Mesenchymal stem cell (in vitro differentiated cells and primary cell): ENCODE results near the gene MICU1.
"Not testable (repeated sequence)": the region's sequence is repeated elsewhere in the genome, so short reads cannot be mapped to it uniquely, and the experiment has no call there.

Experiments
- DNase-seq: peaks from one replicate; pipeline ENCODE4 v3.0.0-alpha.2; 2013
- H2AFZ ChIP-seq: one replicate; pipeline ENCODE4 v1.6.1; 2013; ENCODE audit warnings: low read depth, mild to moderate bottlenecking, control low read depth, inconsistent platforms, low read length, moderate library complexity
- H2AK5ac ChIP-seq: 2 replicates; pipeline ENCODE4 v1.6.1; 2013; ENCODE audit warnings: low read length, moderate library complexity, mild to moderate bottlenecking, inconsistent platforms; ENCODE audit not compliant: severe bottlenecking
- H2BK120ac ChIP-seq: one replicate; pipeline ENCODE4 v1.6.1; 2013; ENCODE audit warnings: low read depth, mild to moderate bottlenecking, inconsistent platforms, low read length, moderate library complexity
- H2BK12ac ChIP-seq, 2 experiments: one replicate each; pipeline ENCODE4 v1.6.1; 2013; ENCODE audit warnings: inconsistent platforms in 2 of 2, low read length in 2 of 2, mild to moderate bottlenecking in 2 of 2, moderate library complexity in 2 of 2, control low read depth in 1 of 2
- H2BK15ac ChIP-seq: one replicate; pipeline ENCODE4 v1.6.1; 2013; ENCODE audit warnings: mild to moderate bottlenecking, low read depth, inconsistent platforms; ENCODE audit not compliant: poor library complexity, severe bottlenecking
- H2BK5ac ChIP-seq: 2 replicates; pipeline ENCODE4 v1.6.1; 2013; ENCODE audit warnings: low read depth, mild to moderate bottlenecking, low read length, control low read depth, inconsistent platforms; ENCODE audit not compliant: poor library complexity, severe bottlenecking
- H3K14ac ChIP-seq, 2 experiments: one replicate each; pipeline ENCODE4 v1.6.1; 2013; ENCODE audit warnings: inconsistent platforms in 2 of 2, low read length in 2 of 2, control low read depth in 1 of 2, mild to moderate bottlenecking in 1 of 2, moderate library complexity in 1 of 2
- H3K18ac ChIP-seq, 2 experiments: one replicate each; pipeline ENCODE4 v1.6.1; 2013; ENCODE audit warnings: inconsistent platforms in 2 of 2, low read length in 2 of 2, control low read depth in 1 of 2, low read depth in 1 of 2, mild to moderate bottlenecking in 1 of 2
- H3K23ac ChIP-seq, 2 experiments: one replicate each; pipeline ENCODE4 v1.6.1; 2013; ENCODE audit warnings: inconsistent platforms in 2 of 2, low read length in 2 of 2, mild to moderate bottlenecking in 2 of 2, moderate library complexity in 2 of 2, control low read depth in 1 of 2
- H3K27ac ChIP-seq: 2 replicates; pipeline ENCODE4 v1.5.1; 2013; ENCODE audit warnings: mild to moderate bottlenecking, moderate library complexity, low read length, control low read depth, inconsistent platforms; ENCODE audit not compliant: poor library complexity, severe bottlenecking
- H3K27me3 ChIP-seq, 2 experiments: 2 replicates each; pipeline versions ENCODE4 v1.6.1 to v1.7.0; 2013; ENCODE audit warnings: low read length in 2 of 2, mild to moderate bottlenecking in 2 of 2, moderate library complexity in 2 of 2, control low read depth in 1 of 2, inconsistent platforms in 1 of 2; ENCODE audit not compliant: control insufficient read depth in 1 of 2, insufficient read depth in 1 of 2
- H3K36me3 ChIP-seq, 2 experiments: 2 replicates each; pipeline versions ENCODE4 v1.6.1 to v1.7.0; 2013; ENCODE audit warnings: low read length in 2 of 2, control low read depth in 1 of 2, inconsistent platforms in 1 of 2, low read depth in 1 of 2, mild to moderate bottlenecking in 1 of 2; ENCODE audit not compliant: insufficient read depth in 2 of 2, control insufficient read depth in 1 of 2
- H3K4ac ChIP-seq, 2 experiments: one replicate each; pipeline ENCODE4 v1.6.1; 2013; ENCODE audit warnings: inconsistent platforms in 2 of 2, low read length in 2 of 2, mild to moderate bottlenecking in 2 of 2, moderate library complexity in 2 of 2, control low read depth in 1 of 2, low read depth in 1 of 2
- H3K4me1 ChIP-seq: 2 replicates; pipeline ENCODE4 v1.6.1; 2013; ENCODE audit warnings: low read depth, low read length, control low read depth; ENCODE audit not compliant: control insufficient read depth, insufficient read depth
- H3K4me2 ChIP-seq: 2 replicates; pipeline ENCODE4 v1.6.1; 2013; ENCODE audit warnings: low read length, mild to moderate bottlenecking, inconsistent platforms; ENCODE audit not compliant: poor library complexity, severe bottlenecking
- H3K4me3 ChIP-seq, 2 experiments: 2 replicates each; pipeline versions ENCODE4 v1.5.1 to v1.7.0; 2013; ENCODE audit warnings: low read length in 2 of 2, mild to moderate bottlenecking in 2 of 2, control low read depth in 1 of 2, low read depth in 1 of 2; ENCODE audit not compliant: insufficient read depth in 1 of 2
- H3K79me1 ChIP-seq: replicated peaks from 2 replicates; pipeline ENCODE4 v1.6.1; 2013; ENCODE audit warnings: mild to moderate bottlenecking, control low read depth, low read length, inconsistent platforms; ENCODE audit not compliant: poor library complexity, severe bottlenecking
- H3K9ac ChIP-seq: 2 replicates; pipeline ENCODE4 v1.7.0; 2013; ENCODE audit warnings: mild to moderate bottlenecking, low read length, moderate library complexity
- H3K9me3 ChIP-seq: 2 replicates; pipeline ENCODE4 v1.7.0; 2013; ENCODE audit warnings: mild to moderate bottlenecking, low read length; ENCODE audit not compliant: control insufficient read depth
- H4K8ac ChIP-seq: one replicate; pipeline ENCODE4 v1.6.1; 2013; ENCODE audit warnings: inconsistent platforms, mild to moderate bottlenecking, low read length, moderate library complexity
- H4K91ac ChIP-seq: one replicate; pipeline ENCODE4 v1.6.1; 2013; ENCODE audit warnings: mild to moderate bottlenecking, low read length, inconsistent platforms
- WGBS: methylation state at CpG from one replicate; pipeline ENCODE4 v1.1.7; 2013; ENCODE audit warnings: mixed read lengths; 5-methylcytosine and 5-hydroxymethylcytosine counted together

The MICU1 gene

GRCh38 chr10:72543855-72544254 lies 82.0 kb downstream of the MICU1 start:
- H3K4me1 ChIP-seq, H3K4me2 ChIP-seq, H2BK120ac ChIP-seq, H4K8ac ChIP-seq, H2AK5ac ChIP-seq, H4K91ac ChIP-seq, H2BK5ac ChIP-seq, H2AFZ ChIP-seq, H3K79me1 ChIP-seq, H2BK15ac ChIP-seq, H3K23ac ChIP-seq, H3K27me3 ChIP-seq, H3K14ac ChIP-seq, H2BK12ac ChIP-seq, H3K27ac ChIP-seq, H3K18ac ChIP-seq, DNase-seq, H3K4ac ChIP-seq, H3K4me3 ChIP-seq, H3K9ac ChIP-seq: not testable (repeated sequence)
- Histone ChIP-seq H3K36me3 (peaks cover 12 to 57% of the 10 kb centered on the region in 2 experiments), H3K9me3 (peaks cover 28% of the 10 kb centered on the region)
- 94% methylated on average over 6 of the region's 6 CpGs for WGBS

- Histone ChIP-seq H3K4me1 (no peaks in the 10 kb centered on the region), H3K27ac (no peak overlapping the region)
- 97% methylated on average over 8 of the region's 8 CpGs for WGBS
Observed at GRCh38 chr10:72542396-72542815, 83.5 kb downstream of the MICU1 start.

GRCh38 chr10:72541337-72541736 lies 84.5 kb downstream of the MICU1 start:
- H2AFZ ChIP-seq, result no peak overlapping the region
- no peak overlapping the region for H3K27ac ChIP-seq
- DNase-seq, result no peak
- peaks cover 28% of the 10 kb centered on the region for H3K9me3 ChIP-seq
- H3K4me1 ChIP-seq, result no peaks in the 10 kb centered on the region
- H2BK12ac ChIP-seq, result no peak overlapping the region
- H3K36me3 ChIP-seq, result peaks cover 10 to 43% of the 10 kb centered on the region in 2 experiments
- no peak overlapping the region for H3K23ac ChIP-seq
- no peak overlapping the region for H4K8ac ChIP-seq
- H3K9ac ChIP-seq, result no peak overlapping the region
- no peak overlapping the region for H3K14ac ChIP-seq
- no peak overlapping the region for H3K18ac ChIP-seq
- no peak overlapping the region for H4K91ac ChIP-seq
- no peak overlapping the region for H2BK5ac ChIP-seq
- H3K27me3 ChIP-seq, result no peaks in the 10 kb centered on the region
- H3K4ac ChIP-seq, result no peak overlapping the region
- no peak overlapping the region for H2AK5ac ChIP-seq
- H2BK15ac ChIP-seq, result no peak overlapping the region
- H2BK120ac ChIP-seq, result no peak overlapping the region
- no peak overlapping the region for H3K4me2 ChIP-seq
- peaks cover 7% of the 10 kb centered on the region for H3K79me1 ChIP-seq
- peak overlapping the region in 1 of 2 experiments; percentile 19 for H3K4me3 ChIP-seq

More at GRCh38 chr10:72542396-72542815, 83.5 kb downstream of the MICU1 start:
- Histone ChIP-seq H3K4me3 (no peak overlapping the region), H3K4ac (no peak overlapping the region), H3K36me3 (peaks cover 10 to 43% of the 10 kb centered on the region in 2 experiments), H3K18ac (no peak overlapping the region), H3K14ac (no peak overlapping the region), H2BK120ac (no peak overlapping the region), H3K9ac (no peak overlapping the region), H4K8ac (no peak overlapping the region), H3K79me1 (peaks cover 7% of the 10 kb centered on the region), H3K23ac (no peak overlapping the region), H2AFZ (no peak overlapping the region), H2BK15ac (no peak overlapping the region), H3K9me3 (peaks cover 28% of the 10 kb centered on the region), H2BK5ac (no peak overlapping the region), H4K91ac (no peak overlapping the region), H3K4me2 (no peak overlapping the region), H3K27me3 (no peaks in the 10 kb centered on the region), H2AK5ac (no peak overlapping the region), H2BK12ac (no peak overlapping the region)
- DNase-seq, result no peak

- no peak overlapping the region for H3K18ac ChIP-seq
- no peaks in the 10 kb centered on the region for H3K27me3 ChIP-seq
- H2BK120ac ChIP-seq, result no peak overlapping the region
- H3K4me1 ChIP-seq, result no peaks in the 10 kb centered on the region
- H4K91ac ChIP-seq, result no peak overlapping the region
- no peak overlapping the region for H3K4me3 ChIP-seq
- H3K4me2 ChIP-seq, result no peak overlapping the region
- H2BK12ac ChIP-seq, result no peak overlapping the region
- H3K36me3 ChIP-seq, result peaks cover 10 to 43% of the 10 kb centered on the region in 2 experiments
- H3K4ac ChIP-seq, result no peak overlapping the region
- H4K8ac ChIP-seq, result no peak overlapping the region
- no peak overlapping the region for H3K14ac ChIP-seq
- no peak overlapping the region for H3K23ac ChIP-seq
- no peak overlapping the region for H2AFZ ChIP-seq
- peaks cover 28% of the 10 kb centered on the region for H3K9me3 ChIP-seq
- no peak for DNase-seq
- 95% methylated on average over 2 of the region's 2 CpGs for WGBS
- peaks cover 6% of the 10 kb centered on the region for H3K79me1 ChIP-seq
- no peak overlapping the region for H3K9ac ChIP-seq
- no peak overlapping the region for H2AK5ac ChIP-seq
- H2BK15ac ChIP-seq, result no peak overlapping the region
- no peak overlapping the region for H2BK5ac ChIP-seq
- H3K27ac ChIP-seq, result no peak overlapping the region
Observed at GRCh38 chr10:72540193-72540807, 85.6 kb downstream of the MICU1 start.
